HG03558 (cell line): ENCODE measurements around the gene C1orf122.

Source experiments
- ATAC-seq: cut with Tn5 transposase; IDR thresholded peaks from one replicate; pipeline ENCODE4 v1.9.1; 2021; ENCODE audit warnings: moderate number of reproducible peaks; ENCODE audit not compliant: unreplicated experiment; ENCODE audit errors: extremely low read depth

Gene C1orf122

GRCh38 chr1:37840711-37841110, 33.1 kb downstream of the C1orf122 start:
- ATAC-seq: no peak

DNA sequence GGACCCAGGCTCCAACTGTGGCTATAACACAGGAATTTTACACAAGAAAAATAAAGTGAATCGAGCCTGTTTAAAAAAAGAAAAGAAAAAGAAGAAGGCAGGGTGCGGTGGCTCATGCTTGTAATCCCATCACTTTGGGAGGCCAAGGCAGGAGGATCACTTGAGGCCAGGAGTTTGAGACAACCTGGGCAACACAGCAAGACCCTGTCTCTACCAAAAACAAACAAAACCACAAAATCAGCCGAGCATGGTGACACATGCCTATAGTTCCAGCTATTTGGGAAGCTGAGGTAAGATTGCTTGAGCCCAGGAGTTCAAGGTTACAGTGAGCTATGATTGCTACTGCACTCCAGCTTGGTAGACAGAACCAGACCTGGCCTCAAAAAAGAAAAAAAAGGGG, 34.1 kb downstream of the C1orf122 start:
- no peak for ATAC-seq

GRCh38 chr1:37844536-37844935, 36.9 kb downstream of the C1orf122 start:
- no peak for ATAC-seq

DNA sequence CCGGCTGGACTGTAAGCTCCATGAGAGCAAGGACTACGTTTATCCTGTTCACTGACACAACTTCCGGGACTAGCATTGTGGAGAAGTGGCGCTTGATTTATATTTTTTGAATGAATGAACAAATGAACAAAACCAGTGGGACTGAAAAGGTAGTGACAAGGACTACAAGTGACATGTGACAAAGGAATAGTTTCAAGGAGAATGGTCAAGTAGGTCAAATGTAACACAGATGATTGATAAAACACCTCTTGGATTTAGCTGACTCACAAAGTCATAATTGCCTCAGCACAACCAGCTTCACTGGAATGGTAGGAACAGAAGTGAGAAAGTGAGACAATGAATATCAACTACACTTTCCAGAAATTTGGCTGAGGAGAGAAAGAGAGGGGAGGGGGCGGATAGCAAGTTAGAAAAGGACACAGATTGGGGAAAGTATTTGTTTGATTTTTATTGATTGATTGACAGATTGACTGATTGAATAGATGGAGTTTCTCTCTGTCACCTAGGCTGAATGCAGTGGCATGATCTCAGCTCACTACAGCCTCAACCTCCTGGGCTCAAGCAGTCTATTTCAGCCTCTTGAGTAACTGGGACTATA, 37.6 kb downstream of the C1orf122 start:
- ATAC-seq: no peak

DNA sequence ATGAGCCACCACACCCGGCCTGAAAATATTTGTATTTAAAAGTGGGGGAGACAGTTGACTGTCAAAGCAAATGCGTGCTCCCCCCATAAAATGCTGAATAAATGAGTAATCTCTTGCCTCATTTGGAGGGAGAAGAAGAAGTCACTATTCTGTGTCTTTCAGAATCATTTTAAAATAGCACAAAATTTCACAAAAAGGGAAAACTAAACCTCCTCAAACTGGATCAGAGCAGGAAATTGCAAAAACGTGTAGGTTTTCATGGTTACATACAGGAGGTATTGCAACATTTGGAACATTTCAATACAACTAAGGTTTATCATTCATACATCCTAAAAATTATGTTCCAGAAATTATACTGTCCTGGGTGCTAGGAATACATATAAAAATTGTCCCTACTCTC, 38.2 kb downstream of the C1orf122 start:
- ATAC-seq: no peak

- ATAC-seq: no peak
Measured at GRCh38 chr1:37846647-37847339, 39.2 kb downstream of the C1orf122 start.

DNA sequence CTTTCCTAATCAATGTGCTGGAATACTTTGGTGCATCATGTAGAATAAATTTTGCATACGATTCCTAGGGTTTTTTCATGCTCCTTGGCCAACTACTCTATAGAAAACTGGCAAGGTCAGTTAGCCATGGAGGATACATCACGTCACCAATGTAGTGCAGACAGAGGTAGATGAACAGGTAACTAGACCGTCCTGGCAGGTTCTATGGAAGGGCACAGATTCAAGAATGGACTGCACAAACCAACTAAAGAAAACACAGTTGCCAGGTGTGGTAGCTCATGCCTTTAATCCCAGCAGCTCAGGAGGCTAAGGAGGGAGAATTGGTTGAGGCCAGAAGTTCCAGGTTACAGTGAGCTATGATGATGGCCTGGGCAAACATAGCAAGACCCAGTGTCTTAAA, 41.9 kb downstream of the C1orf122 start:
- ATAC-seq: no peak

GRCh38 chr1:37850352-37850955, 42.9 kb downstream of the C1orf122 start:
- ATAC-seq: no peak

DNA sequence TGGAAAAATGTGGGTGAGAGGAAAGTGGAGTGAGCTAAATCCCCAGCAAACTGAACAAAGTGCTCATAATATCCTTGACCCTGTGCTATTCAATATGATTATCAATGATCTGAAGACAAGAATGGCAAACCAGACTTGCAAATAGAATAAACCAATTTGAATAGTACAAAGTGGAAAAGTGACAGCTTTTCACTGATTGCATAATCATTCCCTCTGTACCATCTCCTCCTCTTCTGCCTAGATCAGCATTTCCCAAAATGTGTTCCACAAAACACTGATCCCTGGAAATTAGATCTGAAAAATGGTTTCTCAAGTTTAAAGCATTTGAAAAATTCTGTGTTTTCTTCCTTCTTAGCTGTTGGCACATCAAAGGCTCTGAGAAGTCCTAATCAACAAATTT, 43.7 kb downstream of the C1orf122 start:
- no peak for ATAC-seq

DNA sequence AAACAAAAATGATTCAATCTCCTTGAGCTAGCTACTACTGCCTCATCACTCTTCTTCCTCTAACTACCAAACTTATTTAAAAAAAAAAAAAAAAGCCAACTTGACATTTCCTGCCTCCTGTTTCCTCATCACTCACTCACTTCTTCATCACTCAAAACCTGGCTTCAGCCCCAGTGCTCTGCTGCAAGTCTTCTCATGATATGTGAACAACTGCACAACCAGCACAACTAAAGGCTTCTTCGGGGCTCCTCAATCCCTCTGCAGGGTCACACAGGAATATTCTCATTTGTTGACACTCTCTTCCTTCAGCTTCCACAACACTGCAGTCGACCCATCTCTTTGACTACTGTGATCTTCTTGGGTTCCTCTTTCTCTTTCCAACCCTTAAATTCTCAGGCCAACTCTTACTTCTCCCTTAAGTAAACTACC, 44.2 kb downstream of the C1orf122 start:
- no peak for ATAC-seq

GRCh38 chr1:37853157-37853556, 45.6 kb downstream of the C1orf122 start:
- no peak for ATAC-seq

DNA sequence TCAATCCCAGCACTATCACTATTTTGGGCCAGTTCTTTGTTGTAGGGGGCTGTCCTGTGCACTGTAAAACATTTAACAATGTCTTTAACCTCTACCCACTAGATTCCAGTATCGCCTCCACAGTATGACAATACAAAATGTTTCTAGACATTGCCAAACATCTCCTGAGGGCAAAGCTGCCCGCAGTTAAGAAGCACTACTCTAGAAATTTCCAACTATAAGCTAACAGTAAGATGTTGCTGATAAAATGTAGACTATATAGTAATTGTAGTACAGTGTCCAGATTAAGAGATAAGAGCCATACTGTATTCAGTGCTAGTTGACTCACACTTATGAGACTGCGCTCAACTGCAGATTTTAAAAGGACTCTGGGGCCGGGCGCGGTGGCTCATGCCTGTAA, 46.8 kb downstream of the C1orf122 start:
- no peak for ATAC-seq
